Mesodermal cell (in vitro differentiated cells): ENCODE data around the gene PSMB1.
"Not testable (repeated sequence)": the region's sequence is repeated elsewhere in the genome, so short reads cannot be mapped to it uniquely, and the experiment has no call there.

Source experiments
- H3K27ac ChIP-seq: 2 replicates; pipeline ENCODE4 v1.7.0; 2013; ENCODE audit warnings: mild to moderate bottlenecking, low read depth, low read length, moderate library complexity; ENCODE audit not compliant: severe bottlenecking
- H3K36me3 ChIP-seq: 2 replicates; pipeline ENCODE4 v1.7.1; 2013; ENCODE audit warnings: mild to moderate bottlenecking, low read length, moderate library complexity; ENCODE audit not compliant: control insufficient read depth, insufficient read depth
- H3K4me1 ChIP-seq: one replicate; pipeline ENCODE4 v1.7.1; 2013; ENCODE audit warnings: mild to moderate bottlenecking, low read length; ENCODE audit not compliant: insufficient read depth, control insufficient read depth, poor library complexity, severe bottlenecking
- H3K4me3 ChIP-seq: 2 replicates; pipeline ENCODE4 v1.7.0; 2013; ENCODE audit warnings: low read length, control low read depth, mild to moderate bottlenecking; ENCODE audit not compliant: insufficient read depth, poor library complexity, severe bottlenecking; ENCODE audit errors: extremely low read depth
- H3K9me3 ChIP-seq: 2 replicates; pipeline ENCODE4 v1.7.1; 2013; ENCODE audit warnings: mild to moderate bottlenecking, low read length, moderate library complexity; ENCODE audit not compliant: control insufficient read depth
- WGBS, 2 experiments: methylation state at CpG; one replicate each; pipeline ENCODE4 v1.1.5; 2013; ENCODE audit warnings: missing lambda C conversion rate in 2 of 2; ENCODE audit not compliant: insufficient coverage in 2 of 2; 5-methylcytosine and 5-hydroxymethylcytosine counted together

PSMB1 gene

DNA sequence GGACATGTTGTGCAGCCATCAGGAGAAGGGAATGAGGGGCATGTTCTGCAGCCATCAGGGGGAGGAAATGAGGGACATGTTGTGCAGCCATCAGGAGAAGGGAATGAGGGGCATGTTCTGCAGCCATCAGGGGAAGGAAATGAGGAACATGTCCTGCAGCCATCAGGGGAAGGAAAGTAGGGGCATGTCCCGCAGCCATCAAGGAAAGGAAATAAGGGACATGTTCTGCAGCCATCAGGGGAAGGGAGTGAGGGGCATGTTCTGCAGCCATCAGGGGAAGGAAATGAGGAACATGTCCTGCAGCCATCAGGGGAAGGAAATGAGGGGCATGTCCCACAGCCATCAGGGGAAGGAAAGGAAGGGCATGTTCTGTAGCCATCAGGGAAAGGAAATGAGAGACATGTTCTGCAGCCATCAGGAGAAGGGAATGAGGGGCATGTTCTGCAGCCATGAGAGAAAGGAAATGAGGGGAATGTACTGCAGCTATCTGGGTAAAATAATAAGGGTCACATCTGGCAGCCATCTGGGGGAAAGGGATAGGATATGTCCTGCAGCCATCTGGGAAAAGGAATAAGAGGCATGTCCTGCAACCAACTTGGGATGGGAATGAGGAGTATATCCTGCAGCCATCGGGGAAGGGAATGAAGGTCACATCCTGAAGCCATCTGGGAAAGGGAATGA, 50.2 kb downstream of the PSMB1 start:
- not testable (repeated sequence) for H3K4me1 ChIP-seq, H3K27ac ChIP-seq, H3K4me3 ChIP-seq, H3K9me3 ChIP-seq, H3K36me3 ChIP-seq
- WGBS, 2 experiments: 81 to 82% methylated on average over 2 of the region's 2 CpGs

DNA sequence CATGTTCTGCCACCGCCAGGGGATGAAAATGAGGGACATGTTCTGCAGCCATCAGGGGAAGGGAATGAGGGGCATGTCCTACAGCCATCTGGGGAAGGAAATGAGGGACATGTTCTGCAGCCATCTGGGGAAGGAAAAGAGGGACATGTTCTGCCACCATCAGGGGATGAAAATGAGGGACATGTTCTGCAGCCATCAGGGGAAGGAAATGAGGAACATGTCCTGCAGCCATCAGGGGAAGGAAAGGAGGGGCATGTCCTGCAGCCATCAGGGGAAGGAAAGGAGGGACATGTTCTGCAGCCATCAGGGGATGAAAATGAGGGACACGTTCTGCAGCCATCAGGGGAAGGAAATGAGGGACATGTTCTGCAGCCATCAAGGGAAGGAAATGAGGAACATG, 50.8 kb downstream of the PSMB1 start:
- not testable (repeated sequence) for H3K4me3 ChIP-seq, H3K36me3 ChIP-seq, H3K9me3 ChIP-seq, H3K27ac ChIP-seq, H3K4me1 ChIP-seq
- WGBS, 2 experiments: 66 to 100% methylated on average over 1 to 2 of the region's 2 CpGs

DNA sequence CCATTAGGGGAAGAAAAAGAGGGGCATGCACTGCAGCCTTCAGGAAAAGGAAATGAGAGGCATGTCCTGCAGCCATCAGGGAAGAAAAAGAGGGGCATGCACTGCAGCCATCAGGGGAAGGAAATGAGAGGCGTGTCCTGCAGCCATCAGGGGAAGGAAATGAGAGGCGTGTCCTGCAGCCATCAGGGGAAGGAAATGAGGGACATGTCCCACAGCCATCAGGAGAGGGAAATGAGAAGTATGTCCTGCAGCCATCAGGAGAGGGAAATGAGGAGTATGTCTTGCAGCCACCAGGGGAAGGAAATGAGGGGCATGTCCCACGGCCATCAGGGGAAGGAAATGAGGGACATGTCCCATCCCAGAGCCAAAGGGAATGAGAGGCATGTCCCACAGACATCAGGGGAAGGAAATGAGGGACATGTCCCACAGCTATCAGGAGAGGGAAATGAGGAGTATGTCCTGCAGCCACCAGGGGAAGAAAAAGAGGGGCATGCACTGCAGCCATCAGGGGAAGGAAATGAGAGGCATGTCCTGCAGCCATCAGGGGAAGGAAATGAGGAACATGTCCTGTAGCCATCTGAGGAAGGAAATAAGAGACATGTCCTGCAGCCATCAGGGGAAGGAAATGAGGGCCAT, 52.0 kb downstream of the PSMB1 start:
- WGBS, 2 experiments: 78 to 92% methylated on average over 3 of the region's 3 CpGs
- no peaks in the 10 kb centered on the region for H3K36me3 ChIP-seq
- H3K27ac ChIP-seq: no peak overlapping the region
- H3K9me3 ChIP-seq: no peaks in the 10 kb centered on the region
- peaks cover 5% of the 10 kb centered on the region for H3K4me1 ChIP-seq
- H3K4me3 ChIP-seq: no peak overlapping the region

DNA sequence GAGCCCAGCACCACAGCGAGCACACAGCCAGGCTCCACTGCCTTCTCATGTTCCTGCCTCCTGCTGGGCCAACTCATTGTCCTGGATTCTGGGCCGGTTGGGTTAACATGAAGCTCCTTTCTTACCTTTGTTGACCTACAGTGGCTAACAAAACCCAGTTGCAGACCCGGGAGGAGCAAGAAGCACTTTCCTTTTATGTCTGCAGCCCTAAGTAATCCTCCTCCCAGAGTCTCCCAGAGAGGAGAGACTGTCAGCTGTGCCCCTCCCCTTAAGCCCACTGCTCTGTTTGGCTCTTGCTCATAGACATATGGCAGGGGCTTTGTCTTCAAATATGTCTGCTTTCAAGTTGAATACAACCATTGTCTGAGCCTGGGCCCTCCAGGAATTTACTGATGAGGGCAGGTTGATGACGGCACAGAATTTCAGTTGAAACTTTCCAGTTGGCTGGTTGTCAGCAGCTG, 55.2 kb downstream of the PSMB1 start:
- Histone ChIP-seq H3K4me1 (peaks cover 5% of the 10 kb centered on the region), H3K27ac (peak overlapping the region; percentile 3), H3K4me3 (no peak overlapping the region), H3K9me3 (no peaks in the 10 kb centered on the region), H3K36me3 (no peaks in the 10 kb centered on the region)
- 11 to 13% methylated on average over 3 to 4 of the region's 4 CpGs for WGBS, 2 experiments

DNA sequence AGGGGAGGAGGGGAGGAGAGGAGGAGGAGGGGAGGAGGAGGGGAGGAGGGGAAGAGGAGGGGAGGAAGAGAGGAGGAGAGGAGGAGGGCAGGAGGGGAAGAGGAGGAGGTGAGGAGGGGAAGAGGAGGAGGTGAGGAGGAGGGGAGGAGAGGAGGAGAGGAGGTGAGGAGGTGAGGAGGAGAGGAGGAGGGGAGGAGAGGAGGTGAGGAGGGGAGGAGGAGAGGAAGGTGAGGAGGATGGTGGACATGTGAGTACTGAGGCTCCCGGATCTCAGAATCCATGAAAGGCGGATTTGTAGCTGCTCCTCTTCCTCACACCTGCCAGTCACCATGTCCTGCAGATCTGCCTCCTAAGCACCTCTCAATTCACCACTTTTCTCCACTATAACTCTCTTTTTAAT, 59.8 kb downstream of the PSMB1 start:
- Histone ChIP-seq H3K4me3 (no peak overlapping the region), H3K4me1 (peaks cover 5% of the 10 kb centered on the region), H3K27ac (no peak overlapping the region), H3K9me3 (no peaks in the 10 kb centered on the region), H3K36me3 (no peaks in the 10 kb centered on the region)
- no CpG with 5 or more reads among the region's 2 CpGs for WGBS, 2 experiments

DNA sequence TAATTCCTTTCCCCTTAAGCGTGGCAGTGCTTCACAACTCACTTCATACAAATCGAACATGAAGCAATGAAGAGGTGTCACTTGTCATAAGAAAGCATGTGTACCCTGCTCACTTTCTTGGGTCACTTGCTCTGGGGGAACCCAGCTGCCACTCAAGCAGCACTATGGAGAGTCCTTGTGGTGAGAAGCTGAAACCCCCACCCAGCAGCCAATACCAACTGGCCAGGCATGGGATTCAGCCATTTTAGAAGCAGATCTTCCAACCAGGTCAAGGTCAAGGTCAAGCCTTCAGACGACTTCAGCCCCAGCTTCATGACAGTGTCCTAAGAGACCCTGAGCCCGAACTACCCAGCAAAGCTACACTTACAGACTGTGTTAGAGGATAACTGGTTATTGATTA, 62.8 kb downstream of the PSMB1 start:
- no peak overlapping the region for H3K4me3 ChIP-seq
- H3K4me1 ChIP-seq: no peaks in the 10 kb centered on the region
- H3K27ac ChIP-seq: no peak overlapping the region
- 84 to 86% methylated on average over 1 to 2 of the region's 4 CpGs for whole genome bisulfite sequencing, 2 experiments
- no peaks in the 10 kb centered on the region for H3K9me3 ChIP-seq
- H3K36me3 ChIP-seq: no peaks in the 10 kb centered on the region

DNA sequence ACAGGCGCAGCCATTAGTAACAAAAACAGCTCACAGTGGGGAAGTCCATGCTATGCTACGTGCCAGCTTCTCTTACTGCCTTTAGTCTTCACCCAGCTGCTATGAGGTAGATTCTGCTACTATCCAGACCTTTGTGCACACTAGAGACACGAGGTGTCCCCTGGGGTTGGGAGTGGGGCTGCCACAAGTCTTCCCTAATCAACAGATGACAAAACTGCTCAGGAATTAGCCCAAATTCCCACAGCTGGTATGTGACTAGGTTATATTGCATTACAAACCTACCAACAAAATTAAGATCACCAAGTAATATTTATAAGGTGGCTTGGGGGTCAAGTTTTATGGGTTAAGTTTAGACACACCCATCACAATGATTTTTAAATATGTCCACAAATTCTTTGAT, 63.3 kb downstream of the PSMB1 start:
- Histone ChIP-seq H3K4me1 (no peaks in the 10 kb centered on the region), H3K4me3 (no peak overlapping the region), H3K27ac (no peak overlapping the region), H3K36me3 (no peaks in the 10 kb centered on the region), H3K9me3 (no peaks in the 10 kb centered on the region)
- 83 to 88% methylated on average over 2 of the region's 3 CpGs for WGBS, 2 experiments

DNA sequence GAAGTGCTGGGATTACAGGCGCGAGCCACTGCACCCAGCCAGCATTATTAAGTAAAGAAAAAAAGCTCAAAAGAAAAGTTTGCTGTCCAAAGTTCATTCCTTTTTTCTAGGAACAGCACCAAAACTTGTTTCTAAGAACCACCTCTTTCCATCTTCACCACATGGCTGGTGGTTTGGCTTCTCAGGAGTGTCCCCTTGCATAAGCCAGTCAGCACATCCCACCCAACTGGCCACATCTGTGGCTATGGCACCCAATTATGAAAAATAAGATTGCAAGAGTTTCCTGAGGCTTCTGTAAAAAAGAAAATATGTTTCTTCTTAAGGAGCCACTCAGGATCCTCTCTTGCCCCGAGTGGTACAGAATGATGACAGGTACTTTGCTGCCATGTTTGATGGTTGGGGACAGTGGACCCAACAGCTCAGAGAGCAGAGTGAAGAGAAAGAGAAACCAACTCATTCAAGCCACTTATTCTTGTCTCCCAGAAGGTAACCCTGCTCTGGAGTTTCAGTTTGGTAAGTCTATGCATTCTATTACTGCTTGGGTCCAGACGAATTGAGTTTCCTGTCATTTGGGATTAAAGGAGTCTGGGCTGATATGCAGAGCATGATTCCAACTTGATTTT, 65.3 kb downstream of the PSMB1 start:
- H3K9me3 ChIP-seq: no peaks in the 10 kb centered on the region
- 100% methylated on average over 3 of the region's 4 CpGs for WGBS, 2 experiments
- no peaks in the 10 kb centered on the region for H3K36me3 ChIP-seq
- no peak overlapping the region for H3K27ac ChIP-seq
- H3K4me1 ChIP-seq: no peaks in the 10 kb centered on the region
- H3K4me3 ChIP-seq: no peak overlapping the region

DNA sequence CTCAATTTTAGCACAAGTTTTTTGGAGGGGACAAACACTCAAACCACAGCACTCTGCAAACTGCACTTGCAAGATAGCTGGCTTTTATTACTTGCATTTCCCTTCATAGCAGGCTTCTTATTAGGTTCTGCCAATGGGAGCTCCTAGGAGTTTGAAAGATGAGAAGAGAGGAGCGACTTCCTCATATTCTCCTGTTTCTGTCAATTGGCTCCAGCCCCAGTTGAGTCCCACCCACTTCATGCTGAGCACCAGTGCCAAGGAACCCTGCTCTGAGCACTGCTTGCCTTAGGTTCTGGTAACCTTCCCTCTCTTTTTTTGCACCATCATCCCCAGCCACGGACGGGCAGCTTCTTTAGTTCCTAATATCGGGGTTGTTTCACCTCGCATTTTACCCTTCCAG, 67.9 kb downstream of the PSMB1 start:
- no peaks in the 10 kb centered on the region for H3K4me1 ChIP-seq
- H3K27ac ChIP-seq: no peak overlapping the region
- H3K36me3 ChIP-seq: no peaks in the 10 kb centered on the region
- no peak overlapping the region for H3K4me3 ChIP-seq
- 94 to 95% methylated on average over 4 of the region's 5 CpGs for WGBS, 2 experiments
- H3K9me3 ChIP-seq: peaks cover 5% of the 10 kb centered on the region
